ENCODE results near the gene TNFRSF1B. TPM values are rescaled to one million over a fixed set of nuclear protein-coding genes. Genes with fewer than 3 reads are reported as not detected.

TNFRSF1B gene
- total and polyA plus RNA-seq, 2 of the 8 experiments (the other 6 are each of a cell fraction or from before 2014, with no cell fraction given), result 1.7 to 2.9 TPM

DNA sequence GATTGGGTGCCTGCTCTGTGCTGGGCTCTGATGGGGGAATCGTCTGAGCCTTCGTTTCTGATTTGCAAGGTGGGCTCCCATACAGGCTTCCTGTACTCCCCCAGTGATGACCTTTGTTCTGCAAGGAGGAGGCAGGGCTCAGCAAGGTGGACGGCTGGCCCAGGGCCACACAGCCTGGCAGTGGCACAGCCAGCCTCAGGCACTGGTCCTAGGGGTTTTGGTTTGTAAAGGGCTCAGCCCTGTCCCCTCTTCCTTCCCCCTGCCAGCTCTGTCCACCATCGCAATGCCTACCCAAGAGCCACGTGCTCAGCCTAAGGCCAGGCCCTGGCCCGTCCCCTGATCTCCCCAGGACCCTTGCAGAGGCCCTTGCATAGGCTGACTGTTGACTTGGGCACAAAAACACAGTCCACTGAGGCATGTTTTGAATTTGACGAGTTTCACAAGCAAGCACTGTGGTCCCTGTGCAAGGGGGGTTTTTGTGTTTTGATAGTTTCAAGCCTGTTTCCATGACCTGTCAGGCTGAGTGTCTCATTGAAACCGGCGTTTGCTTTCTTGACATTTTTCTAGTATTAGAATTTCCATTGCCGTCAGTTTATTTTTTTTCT lies 39.5 kb upstream of the TNFRSF1B start (continued):
- TF ChIP-seq, protein P1, sequence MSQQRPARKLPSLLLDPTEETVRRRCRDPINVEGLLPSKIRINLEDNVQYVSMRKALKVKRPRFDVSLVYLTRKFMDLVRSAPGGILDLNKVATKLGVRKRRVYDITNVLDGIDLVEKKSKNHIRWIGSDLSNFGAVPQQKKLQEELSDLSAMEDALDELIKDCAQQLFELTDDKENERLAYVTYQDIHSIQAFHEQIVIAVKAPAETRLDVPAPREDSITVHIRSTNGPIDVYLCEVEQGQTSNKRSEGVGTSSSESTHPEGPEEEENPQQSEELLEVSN (IDR thresholded peaks at IDR 0.05), result no peak

All from H1 (cell line).